Activated CD4-positive, alpha-beta T cell treated with anti-CD3 and anti-CD28 coated beads for 4 hours (primary cell): Measurements from ENCODE around the gene HSH2D.
A peak's percentile ranks its signal among the peaks of the same experiment; 100 is the strongest.
"Not testable (repeated sequence)": the region's sequence is repeated elsewhere in the genome, so short reads cannot be mapped to it uniquely, and the experiment has no call there.

Experiments
- DNase-seq, 2 donors: peaks; one replicate each; pipeline ENCODE4 v3.0.0-alpha.2; 2020

HSH2D gene, protein sequence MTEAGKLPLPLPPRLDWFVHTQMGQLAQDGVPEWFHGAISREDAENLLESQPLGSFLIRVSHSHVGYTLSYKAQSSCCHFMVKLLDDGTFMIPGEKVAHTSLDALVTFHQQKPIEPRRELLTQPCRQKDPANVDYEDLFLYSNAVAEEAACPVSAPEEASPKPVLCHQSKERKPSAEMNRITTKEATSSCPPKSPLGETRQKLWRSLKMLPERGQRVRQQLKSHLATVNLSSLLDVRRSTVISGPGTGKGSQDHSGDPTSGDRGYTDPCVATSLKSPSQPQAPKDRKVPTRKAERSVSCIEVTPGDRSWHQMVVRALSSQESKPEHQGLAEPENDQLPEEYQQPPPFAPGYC

DNA sequence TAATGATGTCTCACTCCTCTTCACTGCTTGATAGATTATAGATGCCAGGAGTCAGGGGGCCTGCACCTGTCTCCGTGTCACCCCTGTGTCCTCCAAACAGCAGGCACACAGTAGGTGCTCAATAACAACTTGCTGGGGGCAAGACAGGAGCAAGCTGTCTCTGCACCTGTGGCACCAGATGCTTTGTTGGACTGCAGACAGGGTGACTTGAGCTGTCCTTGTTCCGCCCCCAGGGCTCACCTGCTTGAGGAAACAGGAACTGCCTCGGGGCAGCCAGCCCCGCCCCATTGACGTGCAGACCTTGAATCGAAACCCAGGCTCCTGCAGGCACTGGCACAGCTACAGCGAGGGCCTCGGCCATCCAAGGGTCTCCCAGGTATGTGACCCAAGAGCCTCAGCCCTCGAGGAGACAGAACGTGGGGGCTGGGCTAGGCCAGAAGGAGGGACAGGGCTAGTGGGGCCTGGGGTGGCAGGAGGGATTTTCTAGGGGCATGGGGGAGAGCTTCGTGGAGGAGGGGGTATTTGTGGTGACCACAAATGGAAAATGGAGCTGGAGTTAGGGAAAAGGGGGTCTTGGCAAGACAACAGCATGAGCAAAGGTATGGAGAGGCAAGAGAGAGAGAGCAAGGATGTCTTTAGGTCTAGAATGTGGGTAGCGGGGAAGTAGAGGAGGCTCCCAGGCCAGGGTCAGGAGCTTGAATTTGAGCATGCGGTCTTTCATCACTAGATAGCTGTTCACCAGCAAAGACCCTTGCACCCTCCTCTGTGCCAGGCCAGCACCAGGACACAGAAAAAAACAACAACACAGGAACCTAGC lies at the start of gene HSH2D:
TSS of gene HSH2D (plus strand) at position 287 of the 817 bp plus-strand sequence. CDS start 5,066 bp downstream, outside the sequence.
- DNase-seq, result peak; percentile 76 to 78

DNA sequence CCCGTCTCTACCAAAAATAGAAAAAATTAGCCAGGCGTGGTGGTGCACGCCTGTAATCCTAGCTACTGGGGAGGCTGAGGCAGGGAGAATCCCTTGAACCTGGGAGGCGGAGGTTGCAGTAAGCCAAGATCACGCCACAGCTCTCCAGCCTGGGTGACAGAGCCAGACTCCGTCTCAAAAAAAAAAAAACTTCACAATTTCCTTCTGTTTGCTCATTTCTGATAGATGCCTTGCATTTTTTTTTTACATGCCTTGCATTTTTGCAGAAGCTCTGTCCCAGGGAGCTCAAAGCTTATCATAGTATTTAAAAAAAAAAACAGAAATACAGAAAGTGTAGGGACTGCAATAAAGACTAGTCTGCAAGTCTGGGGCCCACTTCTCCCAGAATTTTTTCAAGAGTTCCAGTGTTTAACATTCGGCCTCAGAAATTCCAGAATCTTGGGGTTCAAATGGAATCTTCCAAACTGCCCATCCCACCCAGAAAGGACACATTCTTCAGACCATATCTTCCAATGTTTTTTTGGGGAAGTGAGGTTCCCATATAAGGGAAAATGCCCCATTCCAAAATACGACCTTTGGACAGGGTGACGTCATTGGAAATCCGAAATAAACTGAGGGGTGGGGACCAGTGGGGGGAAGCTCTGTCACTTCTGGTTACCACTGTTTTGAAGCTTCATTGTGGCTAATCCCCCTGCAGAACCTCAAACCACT lies 49.0 kb upstream of the HSH2D start:
- DNase-seq, result no peak

DNA sequence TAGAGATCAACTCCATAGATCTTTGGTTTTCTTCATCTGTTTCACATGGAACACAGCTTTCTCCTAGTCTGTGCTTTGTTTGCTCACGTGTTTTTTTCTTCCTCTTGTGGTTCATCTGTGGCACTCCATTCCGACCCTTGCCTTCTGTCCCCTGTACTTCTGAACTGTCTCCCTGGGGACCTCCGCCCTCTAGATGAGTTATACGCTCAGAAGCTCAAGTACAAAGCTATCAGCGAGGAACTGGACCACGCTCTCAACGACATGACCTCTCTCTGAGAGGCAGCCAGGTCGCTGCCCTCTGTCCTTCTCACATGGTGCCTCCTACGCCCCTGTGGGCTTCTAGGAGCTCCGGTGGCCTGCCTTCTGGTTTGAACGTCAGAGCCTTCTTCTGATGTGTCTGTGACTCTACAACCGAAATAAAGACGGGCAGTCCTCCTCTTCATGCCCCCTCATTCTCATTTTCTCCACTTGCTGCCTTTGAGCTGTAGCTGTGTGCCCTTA lies 48.4 kb upstream of the HSH2D start:
- no peak for DNase-seq

GRCh38 chr19:16096280-16096855 lies 47.1 kb upstream of the HSH2D start:
- no peak for DNase-seq

DNA sequence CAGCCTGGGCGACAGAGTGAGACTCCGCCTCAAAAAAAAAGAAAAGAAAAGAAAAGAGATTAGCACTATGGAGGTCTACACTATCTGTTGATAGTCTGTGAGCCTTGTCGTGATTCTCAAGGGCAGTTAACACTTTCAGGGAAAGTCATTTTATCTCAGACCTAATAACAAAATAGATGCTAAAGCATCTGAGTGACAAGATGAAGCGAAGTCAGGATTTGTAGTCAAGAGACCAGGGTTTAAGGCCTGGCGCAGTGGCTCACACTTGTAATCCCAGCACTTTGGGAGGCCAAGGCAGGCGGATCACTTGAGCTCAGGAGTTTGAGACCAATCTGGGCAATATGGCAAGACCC lies 45.1 kb upstream of the HSH2D start:
- DNase-seq, result no peak

GRCh38 chr19:16098821-16099220 lies 44.7 kb upstream of the HSH2D start:
- no peak for DNase-seq

DNA sequence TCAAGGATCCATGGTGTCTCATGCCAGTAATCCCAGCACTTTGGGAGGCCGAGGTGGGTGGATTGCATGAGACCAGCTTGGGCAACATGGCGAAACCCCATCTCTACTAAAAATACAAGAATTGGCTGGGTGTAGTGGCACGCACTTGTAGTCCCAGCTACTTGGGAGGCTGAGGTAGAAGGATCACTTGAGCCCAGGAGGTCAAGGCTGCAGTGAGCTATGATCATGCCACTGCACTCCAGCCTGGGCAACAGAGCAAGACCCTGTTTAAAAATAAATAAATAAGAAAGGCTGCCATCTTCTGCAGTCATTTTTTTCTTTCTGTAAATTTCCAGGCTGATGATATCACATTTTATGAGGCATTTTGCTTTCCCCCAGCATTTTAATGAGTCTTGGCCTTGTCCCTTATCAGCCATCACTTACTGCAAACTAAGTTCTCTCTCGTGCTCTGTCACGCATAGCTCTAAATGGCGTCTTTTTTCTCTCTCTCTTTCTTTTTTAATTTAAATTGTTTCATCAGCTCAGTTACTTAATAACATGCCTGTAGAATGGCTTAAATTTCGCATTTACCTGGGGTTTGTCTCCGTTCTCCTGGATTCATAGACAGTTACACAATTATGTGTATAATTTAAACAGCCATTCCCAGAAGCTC lies 44.0 kb upstream of the HSH2D start:
- DNase-seq, result not testable (repeated sequence)

DNA sequence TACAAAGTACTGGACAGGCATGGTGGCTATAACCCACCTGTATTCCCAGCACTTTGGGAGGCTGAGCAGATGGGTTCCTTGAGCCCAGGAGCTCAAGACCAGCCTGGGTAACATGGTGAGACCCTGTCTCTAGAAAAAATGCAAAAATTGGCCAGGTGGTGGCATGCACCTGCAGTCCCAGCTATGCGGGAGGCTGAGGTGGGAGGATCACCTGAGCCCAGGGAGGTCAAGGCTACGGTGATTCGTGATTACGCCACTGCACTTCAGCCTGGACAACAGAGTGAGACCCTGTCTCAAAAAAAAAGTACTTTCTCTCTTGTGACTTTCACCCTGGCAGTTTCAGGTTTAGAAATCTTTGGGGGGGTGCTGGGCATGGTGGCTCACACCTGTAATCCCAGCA lies 43.0 kb upstream of the HSH2D start:
- DNase-seq, result no peak

- no peak for DNase-seq
Measured at GRCh38 chr19:16104722-16105121, 38.8 kb upstream of the HSH2D start.

- DNase-seq, result no peak
Measured at GRCh38 chr19:16106121-16106520, 37.4 kb upstream of the HSH2D start.

- DNase-seq, result peak; percentile 98 to 99
Measured at GRCh38 chr19:16111160-16111908, 32.2 kb upstream of the HSH2D start, which contains the start of gene RAB8A. Gene RAB8A (plus strand): TSS chr19:16111889. CDS start chr19:16111902, 13 bp downstream.

DNA sequence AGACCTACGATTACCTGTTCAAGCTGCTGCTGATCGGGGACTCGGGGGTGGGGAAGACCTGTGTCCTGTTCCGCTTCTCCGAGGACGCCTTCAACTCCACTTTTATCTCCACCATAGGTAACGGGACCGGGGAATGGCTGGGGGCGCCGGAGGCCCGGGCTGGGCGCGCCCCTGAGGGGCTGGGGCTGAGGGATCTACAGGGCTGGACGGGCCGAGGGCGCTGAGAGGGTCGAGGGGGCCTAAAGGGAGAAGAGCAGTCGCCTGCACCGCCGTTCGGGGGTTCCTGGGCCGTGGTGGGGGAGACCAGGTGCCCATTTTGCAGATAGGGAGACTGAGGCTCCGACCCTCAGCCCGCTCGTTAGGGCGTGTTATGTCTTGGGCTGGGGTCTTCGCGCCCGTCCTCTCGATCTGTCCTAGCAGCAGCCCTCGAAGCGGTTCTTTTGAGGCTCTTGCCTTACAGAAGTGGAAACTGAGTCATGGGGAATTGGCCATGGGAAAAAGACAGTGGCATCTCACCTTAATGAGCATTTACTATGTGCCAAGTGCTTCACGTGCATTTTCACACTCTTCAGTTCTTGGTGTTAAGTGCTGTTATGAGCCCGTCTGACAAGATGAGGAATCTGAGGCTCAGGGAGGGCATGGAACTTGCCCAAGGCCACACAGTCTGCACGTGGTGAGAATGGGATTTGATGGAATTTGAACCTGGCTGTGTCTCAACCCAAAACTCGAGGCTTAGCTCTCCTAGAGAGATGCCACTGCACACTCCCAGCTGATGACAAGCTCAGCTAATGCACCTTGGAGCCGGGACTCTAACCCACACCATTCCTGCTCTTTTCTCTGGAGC lies 31.4 kb upstream of the HSH2D start:
- no peak for DNase-seq

DNA sequence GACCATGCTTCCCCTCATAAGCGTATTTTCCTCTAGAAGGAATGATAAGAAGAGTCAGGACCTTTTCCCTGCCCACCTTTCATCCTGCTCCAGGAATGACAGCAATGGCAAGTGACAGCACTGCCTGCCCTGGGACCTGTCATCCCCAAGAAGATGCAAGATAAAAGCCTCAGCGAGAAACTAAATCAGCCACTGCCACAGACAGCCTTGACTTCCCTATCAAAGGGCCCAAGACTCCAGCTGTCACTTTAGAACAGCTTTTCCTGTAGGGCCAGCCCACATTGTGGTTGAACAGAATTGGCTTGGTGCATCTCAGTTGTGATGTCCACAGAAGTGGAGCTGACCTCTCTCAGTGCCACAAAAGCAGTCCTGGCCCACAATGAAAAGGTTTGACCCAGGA lies 30.7 kb upstream of the HSH2D start:
- no peak for DNase-seq

- no peak for DNase-seq
Measured at GRCh38 chr19:16113727-16114126, 29.8 kb upstream of the HSH2D start.

DNA sequence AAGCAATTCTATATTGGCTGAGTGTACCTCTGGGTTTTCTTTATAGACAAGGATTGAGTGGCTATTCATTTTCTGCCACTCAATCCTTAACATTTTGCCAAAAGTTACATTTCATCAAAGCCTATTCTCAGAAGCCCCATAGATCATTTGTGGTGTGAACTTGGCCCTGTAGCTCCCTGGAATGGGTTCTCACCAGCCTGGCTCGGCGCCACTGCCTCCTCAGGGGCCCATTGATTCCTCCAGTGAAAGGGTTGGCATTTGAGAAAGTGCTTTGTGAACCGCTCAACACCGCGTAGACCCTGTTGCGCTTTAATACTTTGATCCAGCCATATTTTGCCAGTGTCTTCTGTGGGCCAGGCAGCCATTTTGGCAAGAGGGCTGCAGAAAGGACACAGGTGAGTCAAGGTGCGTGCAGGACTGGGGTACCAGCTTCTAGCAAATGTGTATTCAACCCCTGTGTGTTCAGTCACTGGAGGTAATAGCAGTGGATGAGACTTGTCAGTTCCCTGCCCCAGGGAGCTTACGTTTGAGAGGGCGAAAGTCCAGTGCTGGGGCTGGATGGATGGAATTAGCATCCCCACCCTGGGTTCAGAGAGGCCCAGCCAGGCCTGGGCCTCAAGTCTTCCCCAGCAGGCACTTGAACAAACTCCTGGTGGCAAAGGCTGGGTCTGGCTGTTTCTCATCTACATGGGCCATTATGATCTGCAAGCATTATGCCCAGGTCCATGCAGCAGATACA lies 28.0 kb upstream of the HSH2D start:
- DNase-seq, result no peak

GRCh38 chr19:16116067-16116466 lies 27.4 kb upstream of the HSH2D start:
- DNase-seq, result no peak

DNA sequence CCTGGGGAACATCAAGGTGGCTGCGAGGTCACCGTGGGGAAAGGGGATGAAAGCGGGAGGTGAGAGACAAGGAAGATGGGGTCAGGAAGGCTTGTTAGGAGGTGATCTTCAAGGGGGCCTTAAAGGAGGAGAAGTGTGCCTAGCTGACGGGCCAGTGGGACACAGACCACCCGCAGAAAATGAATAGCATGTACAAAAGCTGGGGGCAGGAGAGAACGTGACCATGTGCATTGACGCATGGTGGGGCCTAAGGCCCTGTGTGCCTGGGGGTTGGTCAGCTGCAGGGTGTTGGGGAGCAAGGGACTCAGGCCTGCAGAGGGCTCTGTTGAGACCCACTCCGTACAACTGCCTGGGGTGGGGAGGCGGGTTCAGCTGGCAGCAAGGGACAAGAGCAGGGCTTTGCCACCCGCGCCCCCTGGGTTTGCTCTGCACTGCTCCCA lies 25.9 kb upstream of the HSH2D start:
- DNase-seq, result no peak

DNA sequence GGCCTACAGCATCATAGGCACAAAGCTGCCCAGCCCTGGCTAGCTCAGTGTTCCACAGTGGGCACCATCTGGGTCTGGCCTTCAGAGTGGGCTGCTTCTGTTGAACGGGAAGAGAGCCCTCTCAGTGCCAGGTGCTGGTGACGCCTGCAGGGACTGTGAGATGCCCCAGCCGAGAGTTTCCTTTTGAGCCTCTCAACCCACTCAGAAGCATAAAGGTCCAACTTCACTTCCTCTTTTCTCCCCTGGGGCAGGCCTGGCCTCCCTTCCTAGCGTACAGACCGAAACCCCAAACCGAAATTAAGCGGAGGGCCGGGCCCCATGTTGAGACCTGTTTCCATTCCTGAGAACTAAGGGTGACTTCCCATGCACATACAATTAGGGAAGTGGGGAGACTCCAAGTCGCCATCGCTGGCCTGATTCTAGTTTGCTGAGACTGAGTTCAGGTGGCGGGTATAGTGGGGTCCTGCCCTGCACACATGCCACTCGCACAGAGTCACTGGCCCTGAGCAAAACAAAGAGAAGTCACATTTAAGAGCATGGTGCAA lies 24.9 kb upstream of the HSH2D start:
- DNase-seq, result no peak

DNA sequence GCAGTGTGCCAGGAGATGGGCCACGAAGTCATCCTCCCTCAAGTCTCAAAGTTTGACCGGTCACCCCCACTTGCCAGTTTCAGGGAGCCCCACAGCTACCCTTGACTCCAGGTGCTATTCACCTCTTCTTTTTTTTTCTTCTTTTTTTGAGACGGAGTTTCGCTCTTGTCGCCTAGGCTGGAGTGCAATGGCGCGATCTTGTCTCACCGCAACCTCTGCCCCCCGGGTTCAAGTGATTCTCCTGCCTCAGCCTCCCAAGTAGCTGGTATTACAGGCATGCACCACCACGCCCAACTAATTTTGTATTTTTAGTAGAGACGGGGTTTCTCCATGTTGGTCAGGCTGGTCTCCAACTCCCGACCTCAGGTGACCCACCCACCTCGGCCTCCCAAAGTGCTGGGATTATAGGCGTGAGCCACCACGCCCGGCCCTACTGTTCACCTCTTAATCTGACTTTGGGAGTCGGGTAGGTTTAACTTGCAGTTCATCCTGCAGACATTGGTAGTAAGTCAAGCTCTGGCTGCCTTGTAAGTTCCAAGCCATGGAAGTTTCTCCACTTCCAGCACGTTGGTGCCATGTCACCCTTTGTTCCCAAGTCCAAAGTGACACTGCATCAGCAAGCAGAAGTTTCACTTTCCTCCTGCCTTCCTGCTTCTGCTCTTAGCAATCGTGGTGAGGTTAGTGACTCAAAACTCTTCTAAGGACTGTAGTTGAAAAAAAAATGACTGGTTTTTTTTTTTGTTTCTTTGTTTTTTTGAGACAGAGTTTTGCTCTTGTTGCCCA lies 24.2 kb upstream of the HSH2D start:
- not testable (repeated sequence) for DNase-seq
